Kasumi-1 (cell line): Measurements from ENCODE around the gene DEDD.

Experiments
- DNase-seq, 2 experiments: peaks; one replicate each; lab custom pipeline; 2025; lab: John Stamatoyannopoulos, UW

Gene DEDD

DNA sequence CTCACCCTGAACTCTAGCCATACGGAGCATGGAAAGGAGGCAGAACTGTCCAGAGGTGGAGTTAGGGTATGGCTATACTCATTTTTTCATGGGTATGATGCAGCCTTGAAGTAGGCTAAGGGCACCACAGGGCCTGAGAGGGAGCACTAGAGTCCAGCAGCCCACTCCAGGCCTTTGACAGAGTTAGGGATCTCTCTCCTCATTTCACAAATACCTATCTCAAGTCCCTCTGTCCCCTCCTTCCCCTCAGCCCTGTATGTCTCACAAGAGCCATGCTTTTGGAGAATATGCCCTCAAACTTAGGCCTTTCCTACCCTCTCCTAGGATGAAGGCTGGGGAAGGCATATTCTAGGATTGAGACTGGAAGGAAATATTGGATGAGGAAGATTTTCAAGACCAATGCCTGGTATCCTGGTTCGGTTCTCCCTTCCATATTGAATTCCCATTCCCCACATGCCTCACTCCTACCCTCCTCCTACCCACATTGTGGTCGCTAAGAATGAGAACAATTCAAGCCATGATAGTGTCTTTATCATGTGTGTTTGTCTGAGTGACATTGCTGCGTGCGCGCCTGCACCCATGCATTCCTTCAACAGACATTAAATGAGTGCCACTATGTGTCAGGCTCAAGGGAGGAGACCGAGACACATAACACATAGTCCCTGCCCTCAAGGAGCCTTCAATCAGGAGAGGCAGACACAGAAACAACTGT lies 40.5 kb downstream of the DEDD start:
- no peak for DNase-seq

DNA sequence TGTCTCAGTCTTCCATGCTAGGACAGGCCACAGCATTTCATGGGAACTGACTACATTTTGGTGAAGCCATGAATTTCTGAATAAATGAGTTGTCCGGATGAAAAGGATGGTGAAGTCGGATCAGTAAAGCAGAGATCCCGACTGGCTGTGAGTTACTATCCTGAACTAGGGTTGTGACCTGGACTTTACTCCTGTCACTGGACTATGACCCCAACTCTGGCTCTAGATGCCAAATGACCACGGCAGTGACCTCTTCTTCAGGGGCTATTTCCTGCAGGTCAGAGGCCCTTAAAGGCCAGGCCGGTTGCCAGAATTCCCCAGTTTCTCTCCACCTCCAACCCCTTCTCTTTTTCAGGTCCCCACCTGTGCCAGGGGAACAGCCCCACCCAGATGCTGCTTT lies 41.4 kb downstream of the DEDD start:
- DNase-seq = no peak

DNA sequence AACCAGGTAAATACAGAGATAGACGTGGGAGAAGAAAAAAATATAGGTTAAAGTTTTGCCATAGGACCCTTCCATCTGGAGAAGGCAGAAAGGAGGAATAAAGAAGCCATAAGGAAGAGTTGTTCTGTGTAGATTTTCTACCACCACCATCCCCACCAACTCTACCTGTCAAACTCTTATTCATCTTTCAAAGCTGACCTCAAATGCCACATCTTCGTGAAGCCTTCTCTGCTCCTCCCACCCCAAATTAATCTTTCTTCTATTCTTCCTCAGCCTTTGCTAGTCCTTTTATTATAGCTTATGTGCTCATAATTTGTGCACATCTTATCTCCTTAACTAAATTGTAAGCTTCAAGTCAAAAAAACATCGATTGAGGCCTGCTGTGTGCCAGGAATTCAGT lies 41.9 kb downstream of the DEDD start:
- DNase-seq = no peak

DNA sequence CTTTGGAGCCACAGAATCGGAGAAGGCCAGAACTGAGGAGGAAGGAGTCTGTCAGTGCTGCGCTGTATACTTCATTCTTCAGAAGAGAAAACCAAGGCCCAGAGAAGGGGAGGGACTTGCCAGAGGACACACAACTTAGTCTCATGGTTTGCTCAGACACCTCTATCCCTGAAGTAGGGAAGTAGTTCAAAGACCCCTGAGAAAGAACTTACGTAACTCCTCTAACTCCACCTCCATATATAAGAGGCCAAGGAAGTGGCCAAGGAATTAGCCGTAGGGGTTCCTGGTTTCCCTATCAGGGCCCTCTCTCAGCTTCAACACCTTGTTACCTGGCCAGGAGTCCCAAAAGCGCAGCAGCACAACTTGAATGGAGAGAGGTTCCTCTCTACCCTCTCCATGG lies 42.5 kb downstream of the DEDD start:
- no peak for DNase-seq

DNA sequence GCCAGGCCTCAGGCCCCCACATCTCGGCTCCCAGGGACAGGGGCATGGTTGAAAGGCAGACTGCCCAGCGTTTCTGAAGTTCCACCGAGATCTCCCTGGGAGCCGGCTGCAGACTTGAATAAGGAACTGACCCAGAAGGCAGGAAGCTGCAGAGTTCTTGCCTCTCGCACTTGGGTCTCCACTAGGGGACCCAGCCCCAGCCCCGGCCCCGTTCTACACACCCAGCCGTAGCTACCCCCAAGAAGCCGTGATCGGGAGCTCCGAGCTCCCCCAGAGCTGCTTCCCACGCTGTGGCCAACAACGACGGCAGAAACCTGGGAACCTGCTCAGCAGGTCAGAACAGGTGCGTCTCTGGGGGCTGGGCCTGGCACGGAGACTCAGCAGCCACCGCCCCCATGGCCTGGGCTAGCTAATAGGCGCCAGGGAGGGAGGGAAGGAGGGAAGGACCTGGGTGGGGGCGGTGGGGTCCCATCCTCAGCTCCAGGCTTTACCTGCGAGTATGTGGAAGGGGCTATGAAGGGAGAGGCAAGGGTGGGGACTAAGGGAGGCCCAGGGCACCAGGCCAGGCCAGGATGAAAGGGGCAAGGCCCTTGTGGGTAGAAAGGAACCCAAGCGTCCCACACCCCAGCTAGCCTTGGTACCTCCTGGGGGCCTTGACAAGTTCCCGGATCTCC lies 43.1 kb downstream of the DEDD start, which contains the start of gene NECTIN4:
Gene NECTIN4 (minus strand): TSS at position 308 of the 674 bp plus-strand sequence. CDS start 262 bp downstream, at position 46.
- DNase-seq = no peak

DNA sequence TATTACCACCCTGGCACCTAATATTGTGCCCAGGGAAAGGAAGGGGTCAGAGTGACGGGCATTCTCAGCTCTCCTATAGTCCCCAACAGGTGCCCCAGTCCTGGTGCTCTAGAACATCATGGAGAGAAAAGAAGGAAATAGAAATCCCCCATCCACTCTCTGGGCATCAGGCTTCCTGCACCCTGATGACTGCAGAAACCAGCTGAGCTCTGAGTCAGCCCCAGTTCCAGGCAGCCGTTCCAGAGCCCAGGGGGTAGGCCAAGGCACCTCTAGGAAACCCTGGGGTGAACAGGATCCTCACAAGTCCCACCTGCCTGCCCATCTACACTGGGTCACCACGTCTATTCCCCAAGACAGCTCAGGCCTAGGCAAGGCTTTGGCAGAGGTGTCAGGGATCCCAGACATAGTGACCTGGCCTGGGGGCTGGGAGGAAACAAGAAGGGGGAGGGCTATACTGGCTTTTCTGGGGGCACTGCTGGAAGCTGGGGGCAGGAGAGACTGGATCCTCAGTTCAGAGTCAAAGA lies 43.8 kb downstream of the DEDD start:
- no peak for DNase-seq

DNA sequence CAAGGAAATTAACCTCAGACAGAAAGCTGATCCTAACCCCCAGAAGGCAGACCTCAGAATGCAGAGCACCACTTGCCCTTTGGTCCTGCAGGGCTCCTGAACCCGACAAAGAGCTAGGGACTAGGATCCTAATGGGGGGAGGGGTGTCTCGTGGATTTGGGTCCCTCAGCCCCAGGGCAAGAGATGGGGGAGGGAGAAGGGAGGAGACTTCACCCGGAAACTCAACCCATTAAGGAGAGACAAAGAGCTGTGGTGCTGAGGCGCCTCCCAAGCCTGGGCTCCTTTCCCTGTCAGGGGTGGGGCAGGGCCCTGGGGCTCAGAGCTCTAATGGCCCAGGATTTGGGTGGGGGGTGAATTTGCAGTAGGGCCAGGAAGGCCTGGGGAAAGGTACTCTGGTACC lies 46.0 kb downstream of the DEDD start:
- no peak for DNase-seq

DNA sequence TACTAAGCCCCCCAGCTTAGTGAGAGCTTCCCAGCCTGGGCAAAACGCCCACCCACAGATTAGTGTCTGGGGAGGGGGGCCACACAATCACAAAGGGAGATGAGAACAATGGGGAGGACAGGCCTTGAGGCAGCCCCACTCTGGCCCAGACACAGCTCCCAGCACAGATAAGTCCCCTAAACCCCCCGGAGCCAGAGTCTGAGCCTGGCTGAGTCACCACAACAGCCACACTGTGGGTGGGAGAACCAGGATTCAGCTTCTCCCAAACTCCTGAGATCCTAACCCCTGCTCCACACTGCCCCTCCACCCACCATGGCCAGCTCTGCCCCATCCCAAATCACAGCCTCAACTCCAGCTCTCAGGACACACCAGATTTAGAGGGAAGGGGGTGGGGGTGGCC lies 47.3 kb downstream of the DEDD start:
- no peak for DNase-seq

DNA sequence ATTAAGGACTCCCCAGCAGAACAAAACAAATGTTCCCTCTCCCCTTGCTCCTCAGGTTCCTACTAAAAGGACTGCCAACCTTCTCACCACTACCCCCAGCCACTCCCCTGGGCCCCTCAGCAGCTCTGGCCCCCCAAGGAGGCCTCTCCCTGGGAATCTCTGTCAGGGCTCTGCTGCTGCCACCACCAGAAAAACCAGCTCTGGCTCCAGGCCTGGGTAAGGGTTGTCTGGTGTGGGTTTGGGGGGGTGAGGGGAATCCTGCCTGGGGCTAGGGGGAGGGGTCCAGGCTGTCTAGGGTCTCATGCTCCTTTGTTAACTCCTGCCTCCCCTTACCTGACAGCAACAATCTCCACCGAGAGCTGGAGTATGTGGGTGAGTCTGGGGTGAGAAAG lies 47.9 kb downstream of the DEDD start:
- no peak for DNase-seq

DNA sequence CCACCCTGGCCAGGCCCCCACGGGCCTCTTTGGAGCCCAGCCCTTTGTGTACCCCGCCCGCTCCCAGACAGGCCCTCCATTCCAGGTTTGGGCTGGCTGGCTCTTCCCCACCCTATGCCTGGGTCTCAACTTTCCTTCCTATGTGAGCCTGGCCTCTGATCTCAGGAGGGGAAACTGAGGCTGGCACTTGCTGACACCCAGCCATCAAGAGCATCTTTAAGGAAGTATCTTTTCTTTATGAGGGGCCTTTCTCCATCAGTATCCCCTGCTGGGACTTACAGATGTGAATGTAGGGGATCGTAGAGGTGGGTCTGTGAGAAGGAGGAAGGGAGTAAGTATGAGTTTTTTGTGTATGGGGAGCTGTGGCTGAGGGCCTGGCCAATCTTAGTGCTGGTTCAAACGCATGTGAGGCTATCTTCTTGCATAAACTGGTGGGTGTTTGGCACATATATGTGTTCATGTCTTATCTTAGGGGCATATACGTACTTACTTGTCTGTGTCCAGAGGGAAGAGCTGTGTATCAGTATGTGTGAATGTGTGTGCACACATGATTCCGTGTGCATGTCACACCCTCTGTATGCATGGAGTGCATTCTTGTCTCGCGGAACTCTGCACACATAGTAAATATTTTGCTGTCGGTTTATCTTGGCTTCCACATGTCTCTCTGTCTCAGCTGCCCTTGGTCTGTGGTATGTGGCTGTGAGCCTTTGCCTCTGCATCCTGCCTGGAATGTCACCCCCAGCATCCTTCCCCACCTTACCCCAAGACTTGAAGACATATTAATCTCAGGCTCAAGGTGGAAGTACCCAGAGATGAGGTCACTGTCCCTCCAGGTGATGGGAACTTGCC lies 48.5 kb downstream of the DEDD start:
- DNase-seq = no peak

DNA sequence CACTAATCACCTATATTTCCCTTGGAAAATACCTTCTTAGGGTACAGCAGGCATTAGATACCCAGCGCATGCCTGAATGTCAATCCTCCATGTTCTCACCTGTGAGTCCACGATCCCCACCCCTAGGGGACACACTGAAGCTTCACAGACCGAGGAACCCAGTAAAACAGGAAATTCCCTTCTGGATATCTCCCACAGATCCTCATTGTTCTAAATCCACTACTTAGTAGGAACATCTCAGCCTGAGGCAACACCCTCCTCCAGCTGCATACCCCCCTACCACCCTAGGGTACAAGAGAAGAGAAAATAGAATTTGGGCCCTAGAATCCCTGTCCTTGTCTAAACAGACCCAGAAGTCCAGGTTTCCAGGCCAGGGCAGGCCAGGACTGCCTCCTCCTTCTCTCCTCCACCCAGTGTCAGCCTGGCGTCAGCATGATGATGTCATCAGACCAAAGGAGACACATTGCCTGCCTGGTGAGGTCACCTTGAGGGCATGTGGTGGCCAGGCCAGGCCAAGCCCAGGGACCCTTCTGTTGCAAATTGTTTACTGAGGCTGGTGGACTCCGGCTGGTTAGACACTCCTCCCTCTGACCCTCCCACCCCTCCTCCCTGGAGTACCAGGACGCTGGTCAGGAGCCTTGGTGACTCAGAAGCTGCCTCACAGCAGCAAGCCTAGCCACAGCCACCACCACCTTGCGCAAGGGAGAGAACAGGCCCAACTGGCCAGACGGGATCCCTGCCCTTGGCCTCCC lies 49.3 kb downstream of the DEDD start:
- DNase-seq = no peak

DNA sequence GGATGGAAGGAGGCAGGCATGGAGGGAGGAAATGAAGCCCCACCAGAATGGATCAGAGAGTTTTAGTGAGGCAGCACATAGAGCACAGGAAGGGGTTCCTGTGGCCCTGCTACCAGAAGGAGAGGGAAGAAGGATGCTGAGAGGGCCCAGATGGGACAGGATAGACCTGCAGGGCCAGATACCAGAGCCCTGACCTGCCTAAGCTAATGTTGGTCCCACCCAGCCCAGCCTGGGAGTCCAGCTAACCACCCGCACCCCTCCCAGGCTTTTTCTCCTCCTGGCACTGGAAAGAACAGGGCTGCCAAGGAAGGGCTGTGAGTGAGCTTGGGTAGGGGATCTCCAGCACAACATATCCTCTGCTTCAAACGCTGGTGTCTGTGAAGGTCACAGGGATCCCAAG lies 50.0 kb downstream of the DEDD start:
- no peak for DNase-seq

DNA sequence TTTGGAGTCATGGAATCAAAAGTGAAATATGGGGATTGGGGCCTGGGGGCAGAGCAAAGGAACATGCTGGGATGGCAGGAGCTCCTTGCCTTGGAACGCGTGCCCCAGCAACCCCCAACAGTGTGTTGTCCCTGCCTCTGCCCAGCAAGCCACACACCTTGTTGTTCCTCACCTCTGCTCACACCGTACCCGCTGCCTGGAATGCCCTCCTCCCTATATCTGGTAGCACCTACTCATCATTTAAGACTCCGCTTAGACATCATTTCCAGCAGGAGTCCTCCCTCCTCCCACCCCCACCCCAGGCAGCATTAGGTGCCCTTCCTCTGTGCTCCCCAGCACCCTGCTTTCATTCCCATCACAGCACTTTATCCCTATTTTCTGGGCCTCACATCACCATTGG lies 50.9 kb downstream of the DEDD start:
- DNase-seq = no peak

DNA sequence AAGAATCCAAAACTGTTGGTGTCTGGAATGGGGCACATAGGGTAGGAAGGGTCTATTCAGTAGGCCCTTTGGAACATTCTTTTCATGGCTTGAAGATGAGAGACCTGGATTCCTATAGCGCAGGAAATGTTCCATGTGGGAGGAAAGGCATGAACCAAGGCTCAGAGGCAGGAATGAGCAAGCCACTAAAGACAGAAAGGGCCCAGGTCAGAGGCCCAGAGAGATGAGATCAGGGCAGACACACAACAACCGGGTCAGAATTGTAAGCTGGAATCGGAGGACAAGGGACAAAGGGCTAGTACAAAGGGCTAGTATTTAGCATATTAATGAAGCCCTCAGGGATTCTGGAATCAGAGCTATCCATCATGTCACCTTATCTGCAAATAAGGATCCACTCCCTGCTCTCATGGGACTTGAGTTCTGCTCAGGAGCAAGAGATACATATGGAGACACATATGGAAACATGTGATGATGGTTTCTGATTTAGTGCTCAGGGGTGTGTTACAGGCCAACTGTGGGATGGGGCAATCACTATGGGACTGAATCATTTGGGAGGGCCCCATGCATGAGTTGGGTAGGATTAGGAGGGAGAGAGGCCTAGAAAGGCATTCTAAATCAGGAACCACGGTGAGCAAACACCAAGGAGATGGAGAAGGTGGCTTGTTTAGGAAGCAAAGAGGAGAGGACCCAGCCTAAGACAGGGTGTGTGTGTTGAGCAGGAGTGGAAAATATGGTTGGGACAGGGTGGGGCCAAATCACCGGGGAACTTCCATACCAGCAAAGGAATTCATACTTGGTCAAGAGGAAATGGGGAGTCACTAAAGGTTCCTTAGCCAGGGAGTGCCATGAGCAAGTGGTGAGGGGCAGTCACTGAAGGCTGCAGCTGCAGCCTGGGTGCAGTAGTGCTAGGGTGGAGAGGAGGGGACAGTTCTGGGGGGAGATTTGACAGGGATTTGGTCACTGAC lies 51.7 kb downstream of the DEDD start:
- DNase-seq = no peak

DNA sequence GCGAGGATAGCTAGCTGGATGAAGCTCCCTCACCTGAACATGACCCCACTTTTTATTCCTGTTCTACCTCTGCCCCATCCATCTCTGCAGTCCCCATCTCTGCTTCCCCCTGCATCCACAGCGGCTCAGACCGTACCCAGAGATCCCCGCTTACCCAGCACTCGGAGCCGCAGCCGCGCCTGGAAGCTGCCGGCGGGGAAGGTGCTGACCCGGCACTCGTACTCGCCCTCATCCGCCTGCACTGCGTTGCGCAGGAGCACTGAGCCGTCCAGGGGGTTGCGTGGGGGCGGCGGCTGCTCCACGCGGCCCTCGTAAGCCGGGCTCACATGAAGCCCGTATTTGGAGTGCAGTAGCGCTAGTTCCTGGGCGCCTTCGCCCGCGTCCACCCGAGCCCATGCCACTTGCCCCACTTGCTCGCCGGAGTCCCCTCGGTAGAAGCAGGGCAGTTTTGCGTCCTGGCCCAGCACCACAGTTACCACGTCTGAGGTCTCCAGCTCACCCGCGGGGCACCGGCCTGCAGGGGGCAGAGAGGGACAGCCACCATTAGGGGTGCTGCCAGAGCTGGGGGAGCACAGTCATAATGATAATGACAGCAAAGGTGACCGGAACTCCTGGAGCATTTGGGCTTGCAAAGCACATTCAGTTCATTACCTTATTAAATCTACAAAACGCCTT lies 52.9 kb downstream of the DEDD start:
- no peak for DNase-seq

DNA sequence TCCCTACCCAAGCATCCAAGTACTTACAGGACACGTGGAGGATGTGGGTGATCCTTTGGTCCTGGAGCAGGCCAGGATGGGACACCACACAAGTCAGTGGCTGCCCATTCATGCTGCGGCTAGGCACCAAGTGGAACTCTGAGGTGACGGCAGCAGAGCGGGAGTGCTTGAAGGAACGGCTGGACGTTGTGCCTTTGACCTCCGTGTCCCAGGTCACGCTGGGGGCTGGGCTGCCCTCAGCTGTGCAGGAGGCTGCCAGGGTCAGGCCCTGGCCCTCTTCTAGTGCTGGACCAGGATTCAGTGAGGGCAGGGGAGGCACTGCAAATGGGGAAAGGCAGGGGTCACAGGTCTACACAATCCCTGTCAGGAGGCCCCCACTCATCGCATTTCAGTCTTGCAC lies 55.0 kb downstream of the DEDD start:
- DNase-seq = no peak

DNA sequence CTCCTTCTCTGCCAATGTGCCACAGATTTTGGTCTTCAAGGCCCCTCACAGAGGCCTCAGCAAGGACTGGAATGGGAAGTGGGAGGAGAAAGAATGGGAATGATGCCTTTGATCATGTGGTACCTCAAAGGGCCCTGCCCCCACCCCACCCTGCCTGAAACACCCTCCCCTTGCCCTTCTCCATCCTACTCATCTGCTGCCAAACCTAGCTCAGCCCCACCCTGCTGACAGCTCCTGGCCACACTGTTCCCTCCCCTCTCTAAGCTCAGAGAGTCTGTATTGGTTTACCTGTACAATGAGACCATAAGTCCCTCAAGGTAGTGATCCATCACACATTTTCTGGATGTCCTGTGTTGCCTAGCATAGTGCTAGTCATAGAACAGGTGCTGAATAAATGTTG lies 56.1 kb downstream of the DEDD start:
- DNase-seq = no peak

DNA sequence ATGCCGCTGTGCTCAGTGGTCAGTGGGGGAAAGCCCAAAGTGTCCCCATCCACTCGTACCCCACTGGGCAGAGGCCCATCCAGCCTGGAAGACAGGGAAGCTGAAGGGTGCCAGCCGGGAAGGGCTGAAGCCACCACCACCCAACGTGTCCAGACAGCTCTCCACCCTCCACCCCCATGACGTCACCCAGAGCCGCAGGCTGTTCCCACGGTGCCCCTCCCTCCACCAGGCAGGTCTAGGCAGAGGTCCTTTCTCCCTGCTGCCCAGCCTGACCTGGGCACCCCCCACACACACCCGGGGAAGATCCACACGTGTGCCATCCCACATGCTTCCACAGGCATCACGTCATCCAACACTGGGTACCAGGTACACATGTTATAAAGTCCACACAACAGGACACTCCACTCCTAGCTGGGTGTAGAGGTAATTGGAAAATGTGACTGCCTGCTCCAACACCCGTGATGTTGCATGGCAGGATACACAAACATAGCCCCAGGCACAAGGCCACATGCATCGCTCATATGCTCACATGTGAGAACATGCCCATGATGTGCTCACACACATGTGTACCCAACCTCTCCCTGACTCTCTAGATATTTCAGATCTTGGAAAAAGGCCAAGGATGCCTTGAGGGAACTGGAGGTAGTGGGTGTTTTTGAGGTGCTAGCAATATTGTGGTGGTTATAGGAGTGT lies 57.6 kb downstream of the DEDD start:
- DNase-seq = no peak

DNA sequence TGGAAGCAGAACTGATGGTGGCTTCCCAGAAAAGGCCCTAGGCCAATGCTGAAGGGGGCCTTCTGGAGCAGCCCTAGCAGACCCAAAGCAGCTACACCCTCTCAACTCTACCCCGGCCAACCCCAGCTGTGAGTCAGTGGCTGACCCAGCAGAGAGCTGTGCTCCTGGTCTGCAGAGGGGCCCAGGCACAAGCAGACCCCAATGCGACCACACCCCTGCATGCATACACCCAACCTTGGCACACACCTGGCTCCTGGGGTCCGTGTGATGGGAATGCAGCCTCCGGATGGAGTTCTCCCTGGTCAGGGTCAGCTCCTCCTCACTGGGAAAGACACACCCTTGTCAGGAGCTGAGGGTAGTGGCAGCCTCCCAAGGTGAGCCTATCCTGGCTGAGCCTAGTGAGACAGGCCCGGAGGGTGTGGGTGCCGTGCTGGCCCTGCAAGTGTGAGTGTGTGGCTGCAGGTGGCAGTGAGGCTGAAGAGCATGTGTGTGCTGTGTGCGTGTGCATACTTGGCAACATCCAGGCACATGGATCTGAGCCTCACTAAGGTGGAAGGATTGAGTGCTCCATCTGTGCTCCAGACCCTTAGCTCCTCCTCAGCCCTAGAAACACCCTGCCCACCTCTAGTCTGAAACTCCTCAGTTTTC lies 58.9 kb downstream of the DEDD start:
- no peak for DNase-seq
